ENCODE results near the gene TMEM178B.
"Not testable (repeated sequence)": the region's sequence is repeated elsewhere in the genome, so short reads cannot be mapped to it uniquely, and the experiment has no call there.

The TMEM178B gene

DNA sequence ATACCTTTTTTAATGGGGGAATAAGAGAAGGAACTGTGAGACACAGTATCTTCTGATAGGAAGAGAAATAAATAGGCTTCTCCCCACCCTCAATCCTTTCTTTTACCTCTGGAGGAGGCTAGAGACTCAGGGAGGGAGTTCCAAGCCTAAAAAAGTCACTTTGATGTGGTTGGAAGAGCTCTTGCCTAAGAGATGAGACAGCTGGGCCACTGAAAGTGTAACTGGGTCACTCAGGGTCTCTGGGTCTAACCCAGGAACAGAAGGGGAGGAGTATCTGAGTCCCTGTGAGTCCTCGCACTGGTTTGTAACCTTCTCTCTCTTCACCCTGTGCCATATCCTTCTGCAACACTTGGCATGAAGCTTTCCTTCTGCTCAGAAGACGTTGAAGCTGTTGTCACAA, 254.4 kb downstream of the TMEM178B start:
- no peaks in the 10 kb centered on the region for H4K20me1 ChIP-seq (ENCODE audit: control insufficient read depth, insufficient read depth, low read depth, low read length)
- TF ChIP-seq, protein P1, sequence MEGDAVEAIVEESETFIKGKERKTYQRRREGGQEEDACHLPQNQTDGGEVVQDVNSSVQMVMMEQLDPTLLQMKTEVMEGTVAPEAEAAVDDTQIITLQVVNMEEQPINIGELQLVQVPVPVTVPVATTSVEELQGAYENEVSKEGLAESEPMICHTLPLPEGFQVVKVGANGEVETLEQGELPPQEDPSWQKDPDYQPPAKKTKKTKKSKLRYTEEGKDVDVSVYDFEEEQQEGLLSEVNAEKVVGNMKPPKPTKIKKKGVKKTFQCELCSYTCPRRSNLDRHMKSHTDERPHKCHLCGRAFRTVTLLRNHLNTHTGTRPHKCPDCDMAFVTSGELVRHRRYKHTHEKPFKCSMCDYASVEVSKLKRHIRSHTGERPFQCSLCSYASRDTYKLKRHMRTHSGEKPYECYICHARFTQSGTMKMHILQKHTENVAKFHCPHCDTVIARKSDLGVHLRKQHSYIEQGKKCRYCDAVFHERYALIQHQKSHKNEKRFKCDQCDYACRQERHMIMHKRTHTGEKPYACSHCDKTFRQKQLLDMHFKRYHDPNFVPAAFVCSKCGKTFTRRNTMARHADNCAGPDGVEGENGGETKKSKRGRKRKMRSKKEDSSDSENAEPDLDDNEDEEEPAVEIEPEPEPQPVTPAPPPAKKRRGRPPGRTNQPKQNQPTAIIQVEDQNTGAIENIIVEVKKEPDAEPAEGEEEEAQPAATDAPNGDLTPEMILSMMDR (IDR thresholded peaks at IDR 0.05; ENCODE audit: low read depth, low read length, poor library complexity, severe bottlenecking): no peak
- no peak for TF ChIP-seq EZH2phosphoT487 (IDR thresholded peaks at IDR 0.05; ENCODE audit: borderline replicate concordance, low read length)
- no peaks in the 10 kb centered on the region for H3K9me3 ChIP-seq (ENCODE audit: control insufficient read depth, insufficient read depth, low read length)
- H3K4me1 ChIP-seq (ENCODE audit: control insufficient read depth, low read length): no peaks in the 10 kb centered on the region
- no peaks in the 10 kb centered on the region for H3K36me3 ChIP-seq (ENCODE audit: control insufficient read depth, low read length)
- H3K4me3 ChIP-seq (ENCODE audit: low read length): no peak overlapping the region
- H3K79me2 ChIP-seq (ENCODE audit: control insufficient read depth, low read length): no peaks in the 10 kb centered on the region
- no peaks in the 10 kb centered on the region for H3F3A ChIP-seq (ENCODE audit: control insufficient read depth, insufficient read depth)
- H3K9me2 ChIP-seq (replicated peaks; ENCODE audit: control insufficient read depth, low read length): no peaks in the 10 kb centered on the region
- H3K27ac ChIP-seq (ENCODE audit: low read depth, low read length): no peak overlapping the region
- H3K4me2 ChIP-seq (ENCODE audit: low read length): no peak overlapping the region
- no peaks in the 10 kb centered on the region for H3K27me3 ChIP-seq (ENCODE audit: control insufficient read depth, low read length)

DNA sequence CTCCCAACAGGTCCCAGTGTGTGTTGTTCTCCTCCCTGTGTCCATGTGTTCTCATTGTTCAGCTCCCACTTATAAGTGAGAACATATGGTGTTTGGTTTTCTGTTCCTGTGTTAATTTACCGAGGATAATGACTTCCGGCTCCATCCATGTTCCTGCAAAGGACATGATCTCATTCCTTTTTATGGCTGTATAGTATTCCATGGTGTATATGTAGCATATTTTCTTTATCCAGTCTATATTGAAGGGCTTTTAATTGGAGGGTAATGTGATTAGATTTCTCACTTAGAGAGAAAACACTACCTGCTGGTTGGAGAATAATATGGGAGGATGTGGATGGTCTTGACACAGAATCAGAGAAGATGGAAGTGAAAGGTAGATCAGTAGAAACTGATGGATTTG, 256.4 kb downstream of the TMEM178B start:
- H4K20me1 ChIP-seq (ENCODE audit: control insufficient read depth, insufficient read depth, low read depth, low read length); H3K9me2 ChIP-seq (replicated peaks; ENCODE audit: control insufficient read depth, low read length); H3K4me1 ChIP-seq (ENCODE audit: control insufficient read depth, low read length); H3K4me2 ChIP-seq (ENCODE audit: low read length); H3K36me3 ChIP-seq (ENCODE audit: control insufficient read depth, low read length); H3K79me2 ChIP-seq (ENCODE audit: control insufficient read depth, low read length); H3F3A ChIP-seq (ENCODE audit: control insufficient read depth, insufficient read depth); H3K27me3 ChIP-seq (ENCODE audit: control insufficient read depth, low read length); H3K4me3 ChIP-seq (ENCODE audit: low read length); H3K9me3 ChIP-seq (ENCODE audit: control insufficient read depth, insufficient read depth, low read length); H3K27ac ChIP-seq (ENCODE audit: low read depth, low read length): not testable (repeated sequence)

DNA sequence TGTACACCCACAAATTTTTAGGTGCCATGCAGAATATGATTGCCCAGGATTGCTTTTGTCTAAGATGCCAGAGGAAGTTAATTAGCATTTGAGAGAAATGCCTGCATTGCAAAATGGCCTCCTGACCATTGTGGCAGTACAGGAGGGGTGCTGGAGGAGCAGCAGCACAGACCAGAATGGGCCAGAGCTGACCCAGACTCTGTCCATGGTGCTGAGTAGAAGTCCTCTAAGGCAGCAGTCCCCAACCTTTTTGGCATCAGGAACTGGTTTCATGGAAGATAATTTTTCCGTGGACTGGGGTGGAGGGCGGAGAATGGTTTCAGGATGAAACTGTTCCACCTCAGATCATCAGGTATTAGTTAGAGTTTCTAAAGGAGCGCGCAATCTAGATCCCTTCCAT, 259.6 kb downstream of the TMEM178B start:
- Histone ChIP-seq H3K36me3 (ENCODE audit: control insufficient read depth, low read length) (no peaks in the 10 kb centered on the region), H3K9me3 (ENCODE audit: control insufficient read depth, insufficient read depth, low read length) (0 out of 2 replicates have a peak, but pooled peaks cover 2% of the 10 kb centered on the region), H3K4me3 (ENCODE audit: low read length) (no peak overlapping the region), H4K20me1 (ENCODE audit: control insufficient read depth, insufficient read depth, low read depth, low read length) (no peaks in the 10 kb centered on the region), H3F3A (ENCODE audit: control insufficient read depth, insufficient read depth) (no peaks in the 10 kb centered on the region), H3K27ac (ENCODE audit: low read depth, low read length) (no peak overlapping the region), H3K9me2 (replicated peaks; ENCODE audit: control insufficient read depth, low read length) (no peaks in the 10 kb centered on the region), H3K27me3 (ENCODE audit: control insufficient read depth, low read length) (no peaks in the 10 kb centered on the region), H3K4me1 (ENCODE audit: control insufficient read depth, low read length) (no peaks in the 10 kb centered on the region), H3K79me2 (ENCODE audit: control insufficient read depth, low read length) (no peaks in the 10 kb centered on the region), H3K4me2 (ENCODE audit: low read length) (no peak overlapping the region)
- TF ChIP-seq EZH2phosphoT487 (IDR thresholded peaks at IDR 0.05; ENCODE audit: borderline replicate concordance, low read length): no peak
- TF ChIP-seq, protein P1 (IDR thresholded peaks at IDR 0.05; ENCODE audit: low read depth, low read length, poor library complexity, severe bottlenecking): no peak

DNA sequence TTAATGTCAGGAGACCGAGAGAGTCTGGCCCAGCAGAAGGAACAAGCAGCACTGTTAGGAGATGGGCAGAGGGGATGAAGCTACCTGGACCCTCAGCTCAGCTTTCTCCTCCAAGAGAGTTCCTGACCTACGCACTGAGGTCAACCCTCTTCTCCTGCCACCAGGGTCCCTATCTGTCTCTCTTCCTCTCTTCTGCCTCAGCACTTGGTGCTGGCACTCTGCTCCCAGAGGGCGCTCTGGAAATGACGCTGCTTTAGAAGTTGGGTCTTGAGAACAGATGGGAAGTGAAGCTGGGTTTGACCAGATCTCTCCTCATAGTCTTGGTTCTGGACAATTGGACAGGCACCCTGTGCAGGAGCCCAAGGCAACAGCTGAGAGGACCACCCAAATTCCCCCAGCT, 261.3 kb downstream of the TMEM178B start:
- Histone ChIP-seq H3K4me1 (ENCODE audit: control insufficient read depth, low read length) (no peaks in the 10 kb centered on the region), H4K20me1 (ENCODE audit: control insufficient read depth, insufficient read depth, low read depth, low read length) (no peaks in the 10 kb centered on the region), H3K27ac (ENCODE audit: low read depth, low read length) (no peak overlapping the region), H3F3A (ENCODE audit: control insufficient read depth, insufficient read depth) (no peaks in the 10 kb centered on the region), H3K4me3 (ENCODE audit: low read length) (no peak overlapping the region), H3K4me2 (ENCODE audit: low read length) (no peak overlapping the region), H3K9me3 (ENCODE audit: control insufficient read depth, insufficient read depth, low read length) (0 out of 2 replicates have a peak, but pooled peaks cover 2% of the 10 kb centered on the region), H3K79me2 (ENCODE audit: control insufficient read depth, low read length) (no peaks in the 10 kb centered on the region), H3K36me3 (ENCODE audit: control insufficient read depth, low read length) (no peaks in the 10 kb centered on the region), H3K27me3 (ENCODE audit: control insufficient read depth, low read length) (no peaks in the 10 kb centered on the region), H3K9me2 (replicated peaks; ENCODE audit: control insufficient read depth, low read length) (no peaks in the 10 kb centered on the region)
- TF ChIP-seq, protein P1 (IDR thresholded peaks at IDR 0.05; ENCODE audit: low read depth, low read length, poor library complexity, severe bottlenecking): peak; percentile 29
- TF ChIP-seq EZH2phosphoT487 (IDR thresholded peaks at IDR 0.05; ENCODE audit: borderline replicate concordance, low read length): no peak

All from DOHH2 (cell line).